ENCODE measurements around the gene TRAK1.

The TRAK1 gene

GRCh38 chr3:42236611-42237010 is 145.5 kb downstream of the TRAK1 start:
- Histone ChIP-seq H2BK15ac (ENCODE audit: low read depth, poor library complexity, severe bottlenecking) (no peak overlapping the region), H2AFZ (ENCODE audit: low read depth, low read length) (no peak overlapping the region), H3K4me2 (ENCODE audit: low read length, poor library complexity, severe bottlenecking) (no peak overlapping the region), H3K18ac (ENCODE audit: low read depth in 1 of 2, low read length in 2 of 2) (no peak overlapping the region), H3K27me3 (ENCODE audit: control insufficient read depth in 1 of 2, insufficient read depth in 1 of 2, low read length in 2 of 2) (peaks cover 7 to 10% of the 10 kb centered on the region in 2 experiments), H2BK12ac (ENCODE audit: low read length in 2 of 2) (no peak overlapping the region), H3K36me3 (ENCODE audit: control insufficient read depth in 1 of 2, insufficient read depth in 2 of 2, low read depth in 1 of 2, low read length in 2 of 2) (no peaks in the 10 kb centered on the region), H3K4ac (ENCODE audit: low read depth in 1 of 2, low read length in 2 of 2) (no peak overlapping the region), H2AK5ac (ENCODE audit: low read length, severe bottlenecking) (no peak overlapping the region), H2BK120ac (ENCODE audit: low read depth, low read length) (no peak overlapping the region), H3K79me1 (replicated peaks; ENCODE audit: low read length, poor library complexity, severe bottlenecking) (no peaks in the 10 kb centered on the region), H4K8ac (ENCODE audit: low read length) (no peak overlapping the region), H3K23ac (ENCODE audit: low read length in 2 of 2) (no peak overlapping the region), H3K9me3 (ENCODE audit: control insufficient read depth, low read length) (peaks cover 11% of the 10 kb centered on the region), H3K4me3 (ENCODE audit: insufficient read depth in 1 of 2, low read depth in 1 of 2, low read length in 2 of 2) (no peak overlapping the region), H3K9ac (ENCODE audit: low read length) (no peak overlapping the region), H2BK5ac (ENCODE audit: low read depth, low read length, poor library complexity, severe bottlenecking) (no peak overlapping the region), H3K4me1 (ENCODE audit: control insufficient read depth, insufficient read depth, low read depth, low read length) (no peaks in the 10 kb centered on the region), H3K27ac (ENCODE audit: low read length, poor library complexity, severe bottlenecking) (no peak overlapping the region), H4K91ac (ENCODE audit: low read length) (no peak overlapping the region), H3K14ac (ENCODE audit: low read length in 2 of 2) (no peak overlapping the region)
- DNase-seq, result no peak
- WGBS, result no CpG with 5 or more reads among the region's 2 CpGs

GRCh38 chr3:42246091-42246490 is 154.9 kb downstream of the TRAK1 start:
- Histone ChIP-seq H2BK5ac (ENCODE audit: low read depth, low read length, poor library complexity, severe bottlenecking) (no peak overlapping the region), H3K4me1 (ENCODE audit: control insufficient read depth, insufficient read depth, low read depth, low read length) (no peaks in the 10 kb centered on the region), H3K4ac (ENCODE audit: low read depth in 1 of 2, low read length in 2 of 2) (no peak overlapping the region), H3K9me3 (ENCODE audit: control insufficient read depth, low read length) (no peaks in the 10 kb centered on the region), H3K36me3 (ENCODE audit: control insufficient read depth in 1 of 2, insufficient read depth in 2 of 2, low read depth in 1 of 2, low read length in 2 of 2) (no peaks in the 10 kb centered on the region), H3K23ac (ENCODE audit: low read length in 2 of 2) (no peak overlapping the region), H2BK12ac (ENCODE audit: low read length in 2 of 2) (no peak overlapping the region), H2AK5ac (ENCODE audit: low read length, severe bottlenecking) (no peak overlapping the region), H3K4me2 (ENCODE audit: low read length, poor library complexity, severe bottlenecking) (no peak overlapping the region), H3K14ac (ENCODE audit: low read length in 2 of 2) (no peak overlapping the region), H2BK15ac (ENCODE audit: low read depth, poor library complexity, severe bottlenecking) (no peak overlapping the region), H4K91ac (ENCODE audit: low read length) (no peak overlapping the region), H3K79me1 (replicated peaks; ENCODE audit: low read length, poor library complexity, severe bottlenecking) (no peaks in the 10 kb centered on the region), H3K27ac (ENCODE audit: low read length, poor library complexity, severe bottlenecking) (no peak overlapping the region), H3K4me3 (ENCODE audit: insufficient read depth in 1 of 2, low read depth in 1 of 2, low read length in 2 of 2) (no peak overlapping the region), H3K27me3 (ENCODE audit: control insufficient read depth in 1 of 2, insufficient read depth in 1 of 2, low read length in 2 of 2) (peaks cover 34 to 49% of the 10 kb centered on the region in 2 experiments), H2AFZ (ENCODE audit: low read depth, low read length) (no peak overlapping the region), H3K9ac (ENCODE audit: low read length) (no peak overlapping the region), H4K8ac (ENCODE audit: low read length) (no peak overlapping the region), H2BK120ac (ENCODE audit: low read depth, low read length) (no peak overlapping the region), H3K18ac (ENCODE audit: low read depth in 1 of 2, low read length in 2 of 2) (no peak overlapping the region)
- no peak for DNase-seq
- no CpG with 5 or more reads among the region's 1 CpG for WGBS

GRCh38 chr3:42247576-42248027 is 156.4 kb downstream of the TRAK1 start:
- no peaks in the 10 kb centered on the region for H3K4me1 ChIP-seq (ENCODE audit: control insufficient read depth, insufficient read depth, low read depth, low read length)
- no peaks in the 10 kb centered on the region for H3K9me3 ChIP-seq (ENCODE audit: control insufficient read depth, low read length)
- DNase-seq, result peak; percentile 64
- peak overlapping the region in 1 of 2 experiments; percentile 45 for H3K4me3 ChIP-seq (ENCODE audit: insufficient read depth in 1 of 2, low read depth in 1 of 2, low read length in 2 of 2)
- H4K8ac ChIP-seq (ENCODE audit: low read length), result no peak overlapping the region
- no peak overlapping the region for H3K4ac ChIP-seq (ENCODE audit: low read depth in 1 of 2, low read length in 2 of 2)
- no peak overlapping the region for H4K91ac ChIP-seq (ENCODE audit: low read length)
- peaks cover 34 to 49% of the 10 kb centered on the region in 2 experiments for H3K27me3 ChIP-seq (ENCODE audit: control insufficient read depth in 1 of 2, insufficient read depth in 1 of 2, low read length in 2 of 2)
- no peaks in the 10 kb centered on the region for H3K79me1 ChIP-seq (replicated peaks; ENCODE audit: low read length, poor library complexity, severe bottlenecking)
- H3K18ac ChIP-seq (ENCODE audit: low read depth in 1 of 2, low read length in 2 of 2), result no peak overlapping the region
- H2AFZ ChIP-seq (ENCODE audit: low read depth, low read length), result no peak overlapping the region
- no peak overlapping the region for H2BK5ac ChIP-seq (ENCODE audit: low read depth, low read length, poor library complexity, severe bottlenecking)
- H3K23ac ChIP-seq (ENCODE audit: low read length in 2 of 2), result no peak overlapping the region
- H3K14ac ChIP-seq (ENCODE audit: low read length in 2 of 2), result no peak overlapping the region
- H2BK12ac ChIP-seq (ENCODE audit: low read length in 2 of 2), result no peak overlapping the region
- H2BK120ac ChIP-seq (ENCODE audit: low read depth, low read length), result no peak overlapping the region
- 15% methylated on average over 9 of the region's 9 CpGs for WGBS
- no peak overlapping the region for H2AK5ac ChIP-seq (ENCODE audit: low read length, severe bottlenecking)
- H3K36me3 ChIP-seq (ENCODE audit: control insufficient read depth in 1 of 2, insufficient read depth in 2 of 2, low read depth in 1 of 2, low read length in 2 of 2), result no peaks in the 10 kb centered on the region
- H3K4me2 ChIP-seq (ENCODE audit: low read length, poor library complexity, severe bottlenecking), result no peak overlapping the region
- peak overlapping the region; percentile 16 for H3K9ac ChIP-seq (ENCODE audit: low read length)
- H2BK15ac ChIP-seq (ENCODE audit: low read depth, poor library complexity, severe bottlenecking), result no peak overlapping the region
- no peak overlapping the region for H3K27ac ChIP-seq (ENCODE audit: low read length, poor library complexity, severe bottlenecking)

- no peaks in the 10 kb centered on the region for H3K36me3 ChIP-seq (ENCODE audit: control insufficient read depth in 1 of 2, insufficient read depth in 2 of 2, low read depth in 1 of 2, low read length in 2 of 2)
- no peak overlapping the region for H3K4ac ChIP-seq (ENCODE audit: low read depth in 1 of 2, low read length in 2 of 2)
- H2AK5ac ChIP-seq (ENCODE audit: low read length, severe bottlenecking), result no peak overlapping the region
- H2BK120ac ChIP-seq (ENCODE audit: low read depth, low read length), result no peak overlapping the region
- no peak overlapping the region for H2AFZ ChIP-seq (ENCODE audit: low read depth, low read length)
- no peak overlapping the region for H3K14ac ChIP-seq (ENCODE audit: low read length in 2 of 2)
- H3K9ac ChIP-seq (ENCODE audit: low read length), result no peak overlapping the region
- H3K9me3 ChIP-seq (ENCODE audit: control insufficient read depth, low read length), result no peaks in the 10 kb centered on the region
- H3K23ac ChIP-seq (ENCODE audit: low read length in 2 of 2), result no peak overlapping the region
- H2BK15ac ChIP-seq (ENCODE audit: low read depth, poor library complexity, severe bottlenecking), result no peak overlapping the region
- DNase-seq, result no peak
- H4K91ac ChIP-seq (ENCODE audit: low read length), result no peak overlapping the region
- no peak overlapping the region for H3K27ac ChIP-seq (ENCODE audit: low read length, poor library complexity, severe bottlenecking)
- no peak overlapping the region for H3K4me3 ChIP-seq (ENCODE audit: insufficient read depth in 1 of 2, low read depth in 1 of 2, low read length in 2 of 2)
- H2BK5ac ChIP-seq (ENCODE audit: low read depth, low read length, poor library complexity, severe bottlenecking), result no peak overlapping the region
- no peak overlapping the region for H3K18ac ChIP-seq (ENCODE audit: low read depth in 1 of 2, low read length in 2 of 2)
- no peak overlapping the region for H2BK12ac ChIP-seq (ENCODE audit: low read length in 2 of 2)
- 40% methylated on average over 1 of the region's 1 CpG for WGBS
- no peaks in the 10 kb centered on the region for H3K4me1 ChIP-seq (ENCODE audit: control insufficient read depth, insufficient read depth, low read depth, low read length)
- peaks cover 24 to 33% of the 10 kb centered on the region in 2 experiments for H3K27me3 ChIP-seq (ENCODE audit: control insufficient read depth in 1 of 2, insufficient read depth in 1 of 2, low read length in 2 of 2)
- no peak overlapping the region for H4K8ac ChIP-seq (ENCODE audit: low read length)
- H3K79me1 ChIP-seq (replicated peaks; ENCODE audit: low read length, poor library complexity, severe bottlenecking), result no peaks in the 10 kb centered on the region
- no peak overlapping the region for H3K4me2 ChIP-seq (ENCODE audit: low read length, poor library complexity, severe bottlenecking)
Measured at GRCh38 chr3:42250761-42251160, 159.6 kb downstream of the TRAK1 start.
